Measurements from ENCODE around the gene APOBEC4. TPM values are rescaled to one million over a fixed set of nuclear protein-coding genes. Genes with fewer than 3 reads are reported as not detected.
A peak's percentile ranks its signal among the peaks of the same experiment; 100 is the strongest.
"Not testable (repeated sequence)": the region's sequence is repeated elsewhere in the genome, so short reads cannot be mapped to it uniquely, and the experiment has no call there.

The APOBEC4 gene
- total and polyA plus RNA-seq, 2 donors from 2014 or later = not detected

DNA sequence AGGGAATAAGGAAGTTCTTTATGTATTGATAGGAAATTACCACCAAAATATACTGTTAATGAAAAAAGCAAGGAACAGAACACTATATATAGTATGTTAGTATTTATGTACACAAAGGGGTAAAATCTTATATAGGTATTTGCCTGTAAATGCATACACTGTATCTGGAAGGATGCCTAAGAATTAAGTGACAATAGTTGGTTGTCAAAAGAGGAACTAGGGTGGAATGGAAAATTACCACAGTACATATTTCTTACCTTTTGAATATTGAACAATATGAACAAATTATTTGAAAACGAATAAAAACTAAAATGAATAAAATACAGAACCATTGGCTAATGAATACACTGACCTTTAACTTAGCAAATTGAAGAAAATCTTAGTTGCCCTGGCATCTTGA, 31.1 kb downstream of the APOBEC4 start:
- no peak overlapping the region for H3K27ac ChIP-seq (ENCODE audit: low read depth in 2 of 2, low read length in 2 of 2)
- intact Hi-C loops (cut with DNase I) = no loop called here
- FAIRE-seq = no peak

DNA sequence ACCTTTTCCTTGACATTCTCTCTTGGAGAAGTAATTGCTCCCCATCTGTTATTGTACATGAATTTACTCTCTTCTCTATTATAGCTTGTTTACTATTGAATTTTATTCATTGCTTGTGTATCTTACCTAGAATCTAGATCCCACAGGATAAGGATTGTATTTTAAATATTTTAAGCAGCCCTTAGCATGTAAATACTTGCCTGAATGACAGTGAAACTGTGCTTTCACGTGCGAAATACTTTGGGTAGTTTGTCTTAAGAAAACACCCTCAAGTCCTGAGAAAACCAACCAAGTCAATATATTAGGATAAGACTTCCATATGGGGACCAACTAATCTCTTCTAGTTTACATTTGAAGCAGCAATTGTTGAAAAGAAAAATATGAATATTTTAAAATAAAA, 32.8 kb downstream of the APOBEC4 start:
- Histone ChIP-seq H3K36me3 (ENCODE audit: control insufficient read depth in 2 of 3, insufficient read depth in 3 of 3, low read length in 3 of 3) (peaks cover 0 to 1% (median 0%) of the 10 kb centered on the region in 3 donors), H3K4me1 (ENCODE audit: control insufficient read depth in 2 of 3, insufficient read depth in 2 of 3, low read depth in 1 of 3, low read length in 3 of 3) (no peaks in the 10 kb centered on the region), H3K27ac (ENCODE audit: low read depth in 2 of 2, low read length in 2 of 2) (no peak overlapping the region), H3K9me3 (ENCODE audit: control insufficient read depth in 2 of 3, insufficient read depth in 1 of 3, low read length in 3 of 3) (no peaks in the 10 kb centered on the region), H3K9ac (ENCODE audit: low read length in 3 of 3) (no peak overlapping the region), H3K4me3 (ENCODE audit: low read length in 3 of 3) (no peak overlapping the region), H3K27me3 (ENCODE audit: control insufficient read depth, insufficient read depth, low read length) (no peaks in the 10 kb centered on the region)
- no peak for DNase-seq
- intact Hi-C loops (cut with DNase I) = no loop called here
- TF ChIP-seq, protein P1, sequence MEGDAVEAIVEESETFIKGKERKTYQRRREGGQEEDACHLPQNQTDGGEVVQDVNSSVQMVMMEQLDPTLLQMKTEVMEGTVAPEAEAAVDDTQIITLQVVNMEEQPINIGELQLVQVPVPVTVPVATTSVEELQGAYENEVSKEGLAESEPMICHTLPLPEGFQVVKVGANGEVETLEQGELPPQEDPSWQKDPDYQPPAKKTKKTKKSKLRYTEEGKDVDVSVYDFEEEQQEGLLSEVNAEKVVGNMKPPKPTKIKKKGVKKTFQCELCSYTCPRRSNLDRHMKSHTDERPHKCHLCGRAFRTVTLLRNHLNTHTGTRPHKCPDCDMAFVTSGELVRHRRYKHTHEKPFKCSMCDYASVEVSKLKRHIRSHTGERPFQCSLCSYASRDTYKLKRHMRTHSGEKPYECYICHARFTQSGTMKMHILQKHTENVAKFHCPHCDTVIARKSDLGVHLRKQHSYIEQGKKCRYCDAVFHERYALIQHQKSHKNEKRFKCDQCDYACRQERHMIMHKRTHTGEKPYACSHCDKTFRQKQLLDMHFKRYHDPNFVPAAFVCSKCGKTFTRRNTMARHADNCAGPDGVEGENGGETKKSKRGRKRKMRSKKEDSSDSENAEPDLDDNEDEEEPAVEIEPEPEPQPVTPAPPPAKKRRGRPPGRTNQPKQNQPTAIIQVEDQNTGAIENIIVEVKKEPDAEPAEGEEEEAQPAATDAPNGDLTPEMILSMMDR (IDR thresholded peaks at IDR 0.05; ENCODE audit: borderline replicate concordance, extremely low read depth, insufficient read depth) = no peak
- FAIRE-seq = no peak

More for the DNA sequence above, 31.1 kb downstream of the APOBEC4 start:
- peaks cover 0 to 3% (median 0%) of the 10 kb centered on the region in 3 donors for H3K4me1 ChIP-seq (ENCODE audit: control insufficient read depth in 2 of 3, insufficient read depth in 2 of 3, low read depth in 1 of 3, low read length in 3 of 3)
- no peak overlapping the region for H3K4me3 ChIP-seq (ENCODE audit: low read length in 3 of 3)
- H3K9ac ChIP-seq (ENCODE audit: low read length in 3 of 3) = no peak overlapping the region
- H3K27me3 ChIP-seq (ENCODE audit: control insufficient read depth, insufficient read depth, low read length) = no peaks in the 10 kb centered on the region
- DNase-seq = no peak
- peaks cover 0 to 6% (median 0%) of the 10 kb centered on the region in 3 donors for H3K36me3 ChIP-seq (ENCODE audit: control insufficient read depth in 2 of 3, insufficient read depth in 3 of 3, low read length in 3 of 3)
- H3K9me3 ChIP-seq (ENCODE audit: control insufficient read depth in 2 of 3, insufficient read depth in 1 of 3, low read length in 3 of 3) = no peaks in the 10 kb centered on the region
- TF ChIP-seq, protein P1 (IDR thresholded peaks at IDR 0.05; ENCODE audit: borderline replicate concordance, extremely low read depth, insufficient read depth) = no peak

DNA sequence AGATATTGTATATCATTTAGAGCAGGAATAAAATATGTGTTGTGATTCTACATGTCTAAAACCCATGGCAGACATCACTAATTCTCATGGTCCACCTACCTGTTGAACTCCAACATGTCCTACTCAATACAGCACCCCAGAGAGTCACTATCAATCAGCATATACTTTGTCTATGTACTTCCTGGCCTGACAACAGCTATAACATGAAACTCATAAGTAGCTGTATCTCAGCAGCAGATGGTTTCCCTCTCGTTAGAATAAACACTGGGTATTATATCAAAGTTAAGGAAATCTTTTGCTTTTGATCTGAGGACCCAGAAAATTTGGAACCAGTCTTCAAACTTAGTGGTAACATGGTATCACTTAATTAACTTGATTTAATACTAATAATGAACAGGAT, 33.3 kb downstream of the APOBEC4 start:
- Histone ChIP-seq H3K36me3 (ENCODE audit: control insufficient read depth in 2 of 3, insufficient read depth in 3 of 3, low read length in 3 of 3) (no peaks in the 10 kb centered on the region), H3K9me3 (ENCODE audit: control insufficient read depth in 2 of 3, insufficient read depth in 1 of 3, low read length in 3 of 3) (no peaks in the 10 kb centered on the region), H3K27ac (ENCODE audit: low read depth in 2 of 2, low read length in 2 of 2) (no peak overlapping the region), H3K4me3 (ENCODE audit: low read length in 3 of 3) (no peak overlapping the region), H3K27me3 (ENCODE audit: control insufficient read depth, insufficient read depth, low read length) (no peaks in the 10 kb centered on the region), H3K9ac (ENCODE audit: low read length in 3 of 3) (no peak overlapping the region), H3K4me1 (ENCODE audit: control insufficient read depth in 2 of 3, insufficient read depth in 2 of 3, low read depth in 1 of 3, low read length in 3 of 3) (no peaks in the 10 kb centered on the region)
- DNase-seq (peak in 1 of 5 donors; percentile 46), FAIRE-seq (no peak)
- TF ChIP-seq, protein P1 (IDR thresholded peaks at IDR 0.05; ENCODE audit: borderline replicate concordance, extremely low read depth, insufficient read depth) = no peak
- intact Hi-C loops (cut with DNase I) = no loop called here

DNA sequence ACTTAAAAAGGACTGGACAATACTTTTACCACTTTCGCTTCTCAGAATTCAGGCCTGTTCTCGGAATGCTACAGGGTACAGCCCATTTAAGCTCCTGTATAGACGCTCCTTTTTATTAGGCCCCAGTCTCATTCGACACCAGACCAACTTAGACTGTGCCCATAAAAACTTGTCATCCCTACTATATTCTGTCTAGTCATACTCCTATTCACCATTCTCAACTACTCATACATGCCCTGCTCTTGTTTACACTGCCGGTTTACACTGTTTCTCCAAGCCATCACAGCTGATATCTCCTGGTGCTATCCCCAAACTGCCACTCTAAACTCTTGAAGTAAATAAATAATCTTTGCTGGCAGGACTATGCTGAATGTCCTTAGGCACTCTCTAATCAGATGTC, 34.9 kb downstream of the APOBEC4 start:
- intact Hi-C loops (cut with DNase I) = not testable (repeated sequence)

DNA sequence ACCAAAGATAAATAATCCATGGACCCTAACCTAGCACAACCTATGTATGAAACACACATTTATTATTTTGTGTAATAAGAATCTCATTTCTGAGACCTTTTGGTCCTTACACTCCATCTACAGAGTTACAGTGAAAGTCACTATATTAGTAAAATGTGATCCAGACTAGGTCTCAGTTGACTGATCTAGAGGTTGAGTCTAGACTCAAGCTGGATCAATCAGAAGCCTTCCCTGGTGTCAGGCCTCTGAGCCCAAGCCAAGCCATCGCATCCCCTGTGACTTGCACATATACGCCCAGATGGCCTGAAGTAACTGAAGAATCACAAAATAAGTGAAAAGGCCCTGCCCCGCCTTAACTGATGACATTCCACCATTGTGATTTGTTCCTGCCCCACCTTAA, 40.1 kb downstream of the APOBEC4 start:
- H3K4me1 ChIP-seq (ENCODE audit: control insufficient read depth in 2 of 3, insufficient read depth in 2 of 3, low read depth in 1 of 3, low read length in 3 of 3); H3K27me3 ChIP-seq (ENCODE audit: control insufficient read depth, insufficient read depth, low read length); H3K36me3 ChIP-seq (ENCODE audit: control insufficient read depth in 2 of 3, insufficient read depth in 3 of 3, low read length in 3 of 3); H3K27ac ChIP-seq (ENCODE audit: low read depth in 2 of 2, low read length in 2 of 2); H3K9ac ChIP-seq (ENCODE audit: low read length in 3 of 3); intact Hi-C loops (cut with DNase I); H3K9me3 ChIP-seq (ENCODE audit: control insufficient read depth in 2 of 3, insufficient read depth in 1 of 3, low read length in 3 of 3); FAIRE-seq; DNase-seq; H3K4me3 ChIP-seq (ENCODE audit: low read length in 3 of 3): not testable (repeated sequence)

More for the DNA sequence above, 34.9 kb downstream of the APOBEC4 start:
- not testable (repeated sequence) for FAIRE-seq; H3K27me3 ChIP-seq (ENCODE audit: control insufficient read depth, insufficient read depth, low read length); H3K36me3 ChIP-seq (ENCODE audit: control insufficient read depth in 2 of 3, insufficient read depth in 3 of 3, low read length in 3 of 3); DNase-seq; H3K27ac ChIP-seq (ENCODE audit: low read depth in 2 of 2, low read length in 2 of 2); H3K4me3 ChIP-seq (ENCODE audit: low read length in 3 of 3); H3K4me1 ChIP-seq (ENCODE audit: control insufficient read depth in 2 of 3, insufficient read depth in 2 of 3, low read depth in 1 of 3, low read length in 3 of 3); H3K9ac ChIP-seq (ENCODE audit: low read length in 3 of 3); H3K9me3 ChIP-seq (ENCODE audit: control insufficient read depth in 2 of 3, insufficient read depth in 1 of 3, low read length in 3 of 3)

Data from kidney (tissue), 14 donors.